A172 (cell line): ENCODE results near the gene TJP1. TPM values are rescaled to one million over a fixed set of nuclear protein-coding genes. Genes with fewer than 3 reads are reported as not detected.
"Not testable (repeated sequence)": the region's sequence is repeated elsewhere in the genome, so short reads cannot be mapped to it uniquely, and the experiment has no call there.

Source experiments
- DNase-seq: peaks from one replicate; pipeline ENCODE4 v3.0.0-alpha.2; 2015; ENCODE audit warnings: low spot score
- total RNA-seq: library from RNA; depleted of rRNA; stranded (reverse); fragments of >200 nt; shearing (Covaris generic); gene quantifications from 2 replicates; pipeline ENCODE4 v1.2.3, GENCODE V29; 2014

Gene TJP1
- total RNA-seq, 1 experiment from 2014 or later: 41.7 TPM

DNA sequence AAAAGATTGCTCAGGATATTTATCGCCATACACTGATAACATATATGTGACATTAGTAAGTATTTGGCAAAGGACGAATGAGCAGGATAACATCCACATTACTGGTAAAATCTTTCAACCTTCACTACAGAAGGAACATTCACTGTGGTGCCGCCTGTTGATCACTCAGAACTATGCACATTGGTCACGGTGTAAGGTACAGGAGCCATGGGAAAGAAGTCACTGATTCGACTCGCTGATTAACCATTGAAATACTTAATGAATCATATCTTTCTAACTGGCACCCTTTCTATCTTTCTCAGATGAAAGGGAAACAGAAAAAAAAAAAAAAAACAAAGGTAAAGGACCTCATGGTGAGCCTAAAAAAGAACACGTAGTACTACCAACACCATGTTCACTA, 68.8 kb downstream of the TJP1 start:
- DNase-seq: no peak

DNA sequence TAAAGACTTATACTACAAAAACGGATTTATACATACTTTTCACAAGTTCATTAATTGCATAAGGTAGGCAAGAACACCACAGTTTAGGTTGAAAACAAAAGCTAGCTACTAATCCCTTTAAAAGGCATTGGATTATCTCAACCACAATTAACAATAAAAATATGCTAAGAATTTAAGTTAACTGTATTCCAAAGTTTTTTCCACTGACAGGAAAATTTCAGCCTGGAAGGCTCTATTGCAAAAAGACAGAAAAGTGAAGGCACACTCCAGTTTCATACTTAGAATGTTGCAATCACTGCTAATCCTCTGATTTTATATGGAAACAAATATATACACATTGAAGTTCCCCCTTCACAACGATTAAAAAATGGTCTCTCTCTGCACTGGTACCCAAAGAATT, 71.5 kb downstream of the TJP1 start:
- DNase-seq: no peak

DNA sequence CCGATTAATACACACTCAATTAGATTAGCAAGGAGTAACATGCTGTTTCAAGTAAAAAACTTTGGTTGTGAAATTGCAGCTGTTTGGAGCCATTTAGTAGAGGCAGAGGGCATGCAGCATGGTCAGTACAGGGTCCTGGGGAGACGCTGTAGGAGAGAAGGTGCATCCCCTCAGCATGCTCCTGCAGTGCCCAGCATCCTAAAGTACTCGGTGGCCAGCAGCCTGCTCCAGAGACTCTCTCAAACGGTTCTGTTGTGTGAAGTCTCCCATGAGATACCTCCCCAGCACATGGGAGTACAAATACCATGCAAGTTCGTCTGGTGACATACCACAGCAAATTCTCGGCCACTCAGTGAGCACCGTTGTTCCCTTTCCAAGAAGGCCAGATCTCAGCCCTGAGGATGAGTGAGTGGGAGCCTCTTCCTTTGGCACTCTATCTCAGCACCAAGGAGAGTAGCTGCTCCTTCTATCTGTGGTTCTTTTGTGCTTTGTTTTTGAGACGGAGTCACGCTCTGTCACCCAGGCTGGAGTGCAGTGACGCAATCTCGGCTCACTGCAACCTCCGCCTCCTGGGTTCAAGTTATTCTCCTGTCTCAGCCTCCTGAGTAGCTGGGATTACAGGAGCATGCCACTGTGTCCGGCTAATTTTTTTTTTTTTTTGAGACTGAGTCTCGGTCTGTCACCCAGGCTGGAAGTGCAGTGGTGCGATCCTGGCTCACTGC, 72.7 kb downstream of the TJP1 start:
- DNase-seq: no peak

DNA sequence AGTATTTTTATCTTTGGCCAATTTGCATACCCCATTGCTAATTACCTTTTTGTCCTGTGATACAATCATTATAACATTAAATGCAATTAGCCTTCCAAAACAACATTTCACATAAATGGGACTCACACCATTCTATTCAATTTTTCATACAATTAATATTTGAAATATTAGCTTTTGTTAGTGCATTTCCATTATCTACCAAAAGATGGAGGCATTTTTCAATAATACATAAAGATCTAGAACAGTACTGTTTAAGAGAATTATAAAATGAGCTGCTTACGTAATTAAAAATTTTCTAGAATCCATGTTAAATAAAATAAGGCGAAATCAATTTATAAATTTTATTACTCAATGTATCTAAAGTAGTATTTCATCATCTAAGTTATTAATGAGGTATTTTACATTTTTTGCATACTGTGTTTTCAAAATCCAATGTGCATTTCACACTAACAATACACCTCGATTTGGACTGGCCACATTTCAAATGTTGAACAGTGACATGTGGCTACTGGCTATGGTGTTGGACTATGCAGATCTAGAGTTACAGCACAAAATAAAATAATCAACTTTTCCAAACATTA, 74.3 kb downstream of the TJP1 start:
- DNase-seq: no peak

DNA sequence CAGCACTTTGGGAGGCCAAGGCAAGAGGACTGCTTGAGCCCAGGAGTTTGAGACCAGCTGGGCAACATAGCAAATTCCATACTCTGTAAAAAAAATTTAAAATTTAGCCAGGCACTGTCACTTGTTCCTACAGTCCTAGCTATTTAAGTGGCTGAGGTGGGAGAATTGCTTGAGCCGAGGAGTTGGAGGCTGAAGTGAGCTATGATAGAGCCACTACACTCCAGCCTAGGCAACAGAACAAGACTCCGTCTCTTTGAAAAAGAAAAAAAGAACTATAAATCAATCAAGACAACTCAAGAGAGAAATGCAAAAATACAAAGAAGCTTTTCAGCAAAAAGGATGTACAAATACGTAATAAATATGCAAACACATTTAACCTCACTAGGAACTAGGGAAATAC, 78.8 kb downstream of the TJP1 start:
- DNase-seq: no peak

DNA sequence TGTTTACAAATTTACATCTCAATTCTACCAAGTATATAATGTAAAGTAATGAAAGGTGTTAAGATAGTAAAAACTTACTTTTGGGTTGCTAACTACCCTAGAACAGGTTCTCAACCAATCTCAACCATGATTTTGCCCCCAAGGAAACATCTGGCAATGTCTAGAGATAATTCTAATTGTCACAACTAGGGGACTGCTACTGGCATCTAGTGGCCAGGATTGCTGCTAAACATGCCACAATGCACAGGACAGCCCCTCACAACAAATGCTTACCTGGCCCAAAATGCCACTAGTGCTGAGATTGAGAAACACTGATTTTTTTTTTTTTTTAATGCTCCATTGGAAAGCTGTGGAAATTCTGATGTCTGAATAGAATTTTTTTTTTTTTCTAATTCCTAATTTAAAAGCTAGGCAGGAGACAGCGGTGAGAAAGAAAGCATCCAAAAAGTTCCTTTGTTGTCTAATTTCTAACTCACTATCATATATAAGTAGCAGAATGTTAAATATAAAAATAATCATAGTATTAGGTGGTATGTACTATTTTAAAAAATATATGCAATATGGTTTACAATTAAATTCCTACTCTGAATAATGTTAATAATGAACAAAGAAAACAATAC, 81.5 kb downstream of the TJP1 start:
- DNase-seq: no peak

DNA sequence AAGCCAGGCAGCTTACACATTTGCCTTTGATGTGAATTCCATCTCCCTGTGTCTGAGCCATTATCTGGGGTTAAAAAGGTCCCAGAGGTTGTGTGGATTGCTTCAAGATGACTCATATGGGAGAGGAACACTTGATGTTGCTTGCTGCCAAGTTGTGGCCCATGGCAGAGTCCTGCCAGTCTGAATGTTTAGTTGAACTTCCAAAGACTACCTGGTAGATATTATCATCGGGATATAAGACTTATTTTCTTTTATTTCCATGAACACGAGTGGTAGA, 85.6 kb downstream of the TJP1 start:
- DNase-seq: peak; percentile 90

DNA sequence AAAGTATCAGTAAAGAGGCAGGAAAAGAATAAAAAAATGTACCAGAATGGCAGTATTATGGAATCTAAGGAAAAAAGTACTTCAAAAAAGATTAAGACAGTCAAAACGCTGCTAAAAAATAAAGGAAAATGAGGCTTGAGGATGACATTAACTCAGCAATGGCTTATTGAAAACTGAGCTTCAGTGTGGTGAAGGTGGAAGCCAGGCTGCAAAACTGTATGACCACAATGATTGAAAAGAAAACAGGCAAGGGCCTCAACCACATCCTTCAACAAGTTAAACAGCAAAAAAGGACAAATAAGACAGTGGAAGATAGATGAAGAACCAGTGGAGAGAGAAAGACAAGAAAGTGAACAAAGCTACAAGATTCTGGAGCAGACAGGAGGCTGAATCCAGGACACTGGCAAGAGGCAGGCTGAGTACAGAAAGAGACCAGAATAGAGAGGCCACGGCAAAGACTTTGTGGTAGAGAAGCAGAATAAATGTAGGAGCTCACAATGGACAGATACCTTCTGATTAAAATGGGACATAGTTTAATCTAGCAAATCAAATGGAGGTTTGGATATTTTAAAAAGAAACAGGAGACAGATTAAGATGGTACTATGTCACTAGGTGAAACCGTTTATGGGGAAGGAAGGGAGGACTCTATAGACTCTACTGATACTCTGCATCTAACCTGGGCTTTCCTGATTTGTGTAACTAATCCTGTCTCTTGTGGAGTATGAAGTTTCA, 86.1 kb downstream of the TJP1 start:
- DNase-seq: no peak

DNA sequence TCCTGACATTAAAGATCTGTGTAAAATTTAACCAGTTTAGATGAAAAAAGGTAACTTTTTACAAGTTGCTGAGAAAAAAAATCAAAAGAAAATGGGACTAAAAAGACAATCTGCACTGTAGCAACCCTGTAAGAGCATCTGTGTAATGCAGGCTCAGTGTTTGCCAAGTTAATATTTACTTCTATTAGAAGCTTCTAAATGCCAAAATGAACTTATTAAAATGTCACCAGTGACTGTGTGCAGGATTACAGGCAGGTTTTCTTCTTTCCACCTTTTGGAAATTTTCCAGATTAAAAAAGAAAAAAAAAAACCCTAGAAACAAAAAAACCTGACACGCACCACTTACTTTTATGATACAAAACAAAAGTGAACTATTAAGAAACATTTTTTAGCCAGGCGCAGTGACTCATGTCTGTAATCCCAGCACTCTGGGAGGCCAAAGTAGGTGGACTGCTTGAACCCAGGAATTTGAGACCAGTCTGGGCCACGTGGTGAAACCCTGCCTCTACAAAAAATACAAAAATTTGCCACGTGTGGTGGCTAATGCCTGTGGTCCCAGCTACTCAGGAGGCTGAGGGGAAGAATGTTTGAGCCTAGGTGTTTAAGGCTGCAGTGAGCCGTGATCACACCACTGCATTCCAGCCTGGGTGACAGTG, 87.2 kb downstream of the TJP1 start:
- peak; percentile 60 for DNase-seq

DNA sequence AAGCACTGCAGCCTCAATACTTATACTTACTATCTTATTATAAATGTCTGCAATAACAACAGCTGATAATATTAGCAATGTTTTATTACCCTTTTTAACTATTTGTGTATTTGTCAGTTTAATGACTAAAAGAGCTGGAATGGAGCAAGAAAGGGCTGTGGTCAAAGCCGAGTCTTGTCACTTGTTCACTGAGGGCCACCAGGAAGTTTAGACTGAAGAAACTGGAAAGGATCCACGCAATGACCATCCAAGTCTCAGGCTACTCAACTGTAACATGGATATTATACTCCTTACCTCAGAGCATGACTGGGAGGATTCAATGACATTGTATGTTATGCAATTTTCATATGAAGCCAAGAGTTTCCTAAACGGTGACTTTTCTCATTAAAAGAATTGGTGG, 90.4 kb downstream of the TJP1 start:
- DNase-seq: no peak

DNA sequence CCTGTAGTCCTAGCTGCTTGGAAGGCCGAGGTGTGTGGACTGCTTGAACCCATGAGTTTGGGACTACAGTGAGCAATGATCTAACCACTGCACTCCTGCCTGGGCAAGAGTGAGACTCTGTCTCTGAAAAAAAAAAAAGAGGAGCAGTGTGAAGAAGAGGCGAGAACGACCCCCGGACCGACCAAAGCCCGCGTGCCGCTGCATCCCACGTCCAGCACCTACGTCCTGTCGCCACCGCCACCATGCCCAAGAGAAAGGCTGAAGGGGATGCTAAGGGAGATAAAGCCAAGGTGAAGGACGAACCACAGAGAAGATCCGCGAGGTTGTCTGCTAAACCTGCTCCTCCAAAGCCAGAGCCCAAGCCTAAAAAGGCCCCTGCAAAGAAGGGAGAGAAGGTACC, 91.8 kb downstream of the TJP1 start:
- DNase-seq: not testable (repeated sequence)

DNA sequence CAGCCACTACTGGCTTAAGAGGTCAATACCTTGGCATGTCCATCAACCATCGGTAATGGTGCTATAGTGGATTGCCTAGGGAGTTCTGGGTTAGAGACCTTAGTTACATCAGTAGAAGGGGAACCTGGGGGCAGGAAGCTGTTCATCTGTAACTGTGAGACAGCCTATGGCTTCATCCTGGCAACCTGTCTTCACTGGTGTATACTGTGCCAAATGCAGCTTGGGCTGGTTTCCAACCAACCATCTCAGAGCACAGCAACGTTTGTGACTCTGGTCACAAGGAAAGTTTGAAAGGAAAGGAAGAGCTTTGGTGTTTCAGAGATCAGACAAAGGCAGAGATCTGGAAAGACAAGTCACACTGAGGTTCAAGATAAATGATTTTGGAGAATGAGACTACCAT, 93.8 kb downstream of the TJP1 start:
- no peak for DNase-seq

DNA sequence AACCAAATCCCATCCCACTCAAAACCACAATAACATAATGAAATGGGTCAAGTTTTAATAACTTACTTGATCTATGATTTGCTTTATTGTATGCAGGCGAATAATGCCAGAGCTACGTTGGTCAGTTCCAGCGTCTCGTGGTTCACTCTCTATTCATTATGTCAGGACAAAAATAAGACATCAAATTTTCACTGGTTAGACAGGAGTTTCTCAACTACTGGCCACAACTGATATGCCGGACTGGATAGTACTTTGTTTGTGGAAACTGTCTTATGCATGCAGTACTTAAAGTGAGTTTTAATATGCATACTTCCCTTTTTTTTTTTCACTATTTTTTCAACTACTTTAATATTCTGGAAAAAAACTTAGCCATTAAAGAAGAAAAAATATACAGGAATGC, 94.4 kb downstream of the TJP1 start:
- DNase-seq: no peak

DNA sequence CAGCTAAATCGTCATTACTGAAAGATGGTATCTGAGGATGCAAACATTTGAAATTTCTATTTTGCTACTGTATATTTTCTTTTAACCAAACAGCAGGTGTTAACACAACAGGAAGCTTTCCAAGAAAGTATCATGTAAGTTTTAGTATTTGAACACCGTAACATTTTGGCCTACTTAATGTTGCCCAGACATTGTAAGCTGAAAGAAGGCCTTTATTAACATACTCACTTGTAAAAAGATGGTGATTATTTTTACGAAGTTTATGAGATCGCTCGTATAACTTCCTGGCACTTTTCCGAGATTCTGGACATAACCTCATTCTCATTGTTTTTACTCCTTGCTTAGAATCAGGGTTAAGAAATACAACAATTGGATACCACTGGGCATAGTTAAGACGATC, 95.7 kb downstream of the TJP1 start:
- DNase-seq: no peak

DNA sequence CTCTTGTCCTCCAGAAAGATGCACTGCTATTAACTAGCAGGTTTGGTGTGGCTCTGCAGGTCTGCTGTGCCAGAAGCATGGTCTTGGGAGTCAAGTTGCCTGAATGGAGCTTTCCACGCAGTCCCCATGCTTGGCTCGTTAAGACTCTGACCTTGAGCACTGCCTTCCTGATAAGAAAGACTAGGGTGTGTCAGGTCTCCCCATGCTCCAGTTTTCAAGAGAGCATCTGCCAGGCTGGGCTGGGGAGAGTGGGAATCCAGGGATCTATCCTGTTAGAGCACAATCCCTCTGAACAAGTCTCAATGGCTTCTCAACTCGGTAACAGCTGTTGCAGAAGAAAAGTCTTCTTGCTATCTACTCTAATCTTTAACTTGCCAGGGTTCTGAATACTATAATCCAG, 98.2 kb downstream of the TJP1 start:
- no peak for DNase-seq

DNA sequence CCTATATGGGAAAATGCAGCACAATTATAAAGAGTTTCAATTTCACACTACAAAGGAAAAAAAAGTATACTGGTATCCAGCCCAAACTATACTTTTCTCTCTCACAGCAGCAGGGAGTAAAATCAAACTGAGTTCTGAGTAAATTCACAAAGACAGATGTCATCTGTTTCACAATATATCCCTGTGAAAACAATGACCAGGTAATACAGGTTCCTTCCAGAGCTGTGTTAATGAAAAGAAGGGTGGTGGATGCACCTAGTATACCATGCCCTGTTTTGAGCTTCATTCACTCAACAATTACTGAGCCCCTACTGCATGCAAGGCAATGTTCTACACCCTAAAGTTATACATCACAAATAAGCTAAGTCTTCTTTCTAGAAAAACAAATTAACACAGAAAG, 108.5 kb downstream of the TJP1 start:
- DNase-seq: no peak

DNA sequence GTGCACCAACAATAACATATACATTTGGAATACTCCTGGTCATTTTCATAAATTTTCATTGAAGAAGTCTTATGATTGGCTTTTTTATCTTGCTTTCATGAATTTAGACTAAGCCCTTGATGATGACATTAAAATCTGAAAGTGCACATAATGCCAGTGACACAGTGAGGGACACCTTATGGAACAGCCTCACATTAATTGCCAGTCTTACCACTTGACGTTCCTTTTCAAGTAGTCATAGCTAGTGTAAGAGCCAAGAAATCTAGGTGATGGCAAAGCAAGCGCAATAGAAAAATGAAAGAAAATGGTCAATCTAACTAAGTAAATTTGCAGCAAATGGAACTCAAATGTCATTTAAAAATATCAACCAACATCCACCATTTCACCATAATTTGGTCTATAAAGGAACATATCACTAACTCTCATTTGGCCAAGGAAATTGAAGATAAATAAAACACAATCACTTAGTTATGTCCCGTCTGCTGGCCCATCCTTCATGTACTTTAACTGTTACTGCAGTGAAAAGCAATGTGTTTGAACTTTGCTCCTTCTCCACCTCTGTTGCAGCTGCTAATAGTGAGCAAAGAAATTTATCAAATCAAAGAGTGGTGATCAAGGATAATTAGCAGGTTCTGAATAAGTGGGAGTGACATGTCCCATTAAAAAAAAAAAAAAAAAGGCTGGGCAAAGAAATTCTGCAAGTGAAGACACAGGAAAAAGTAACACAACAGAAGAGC, 110.0 kb downstream of the TJP1 start:
- no peak for DNase-seq

DNA sequence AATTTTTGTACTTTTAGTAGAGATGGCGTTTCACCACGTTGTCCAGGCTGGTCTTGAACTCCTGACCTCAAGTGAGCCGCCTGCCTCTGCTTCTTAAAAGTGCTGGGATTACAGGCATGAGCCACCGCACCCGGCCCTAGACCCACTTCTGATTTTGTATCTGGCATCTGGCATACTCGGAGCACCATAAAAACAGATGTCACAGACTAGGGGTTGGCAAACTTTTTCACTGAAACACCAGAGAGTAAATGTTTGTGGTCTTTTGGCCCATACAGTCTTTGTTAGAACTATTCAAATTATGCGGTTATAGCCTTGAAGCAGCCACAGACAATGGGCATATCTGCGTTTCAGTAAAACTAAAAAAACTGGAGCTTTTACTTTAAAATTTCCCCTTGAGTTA, 110.7 kb downstream of the TJP1 start:
- no peak for DNase-seq

DNA sequence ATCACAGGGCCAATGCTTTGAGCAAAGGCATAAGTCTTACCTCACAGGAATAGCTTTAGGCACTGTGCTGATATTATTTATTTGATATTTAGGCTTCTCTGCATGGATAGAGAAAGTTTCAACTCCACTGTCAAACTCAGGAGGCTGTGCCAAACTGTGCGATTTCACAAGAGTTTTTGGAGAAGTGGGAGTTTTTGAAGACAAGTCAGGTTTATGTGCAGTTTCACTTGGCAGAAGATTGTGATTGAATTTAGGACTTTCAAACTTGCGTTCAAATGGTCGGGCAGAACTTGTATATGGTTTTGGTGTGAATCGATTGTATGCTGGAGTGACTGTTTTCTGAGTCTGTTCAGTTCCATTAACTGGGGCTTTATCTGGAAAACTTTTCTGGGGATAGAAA, 113.7 kb downstream of the TJP1 start:
- no peak for DNase-seq

DNA sequence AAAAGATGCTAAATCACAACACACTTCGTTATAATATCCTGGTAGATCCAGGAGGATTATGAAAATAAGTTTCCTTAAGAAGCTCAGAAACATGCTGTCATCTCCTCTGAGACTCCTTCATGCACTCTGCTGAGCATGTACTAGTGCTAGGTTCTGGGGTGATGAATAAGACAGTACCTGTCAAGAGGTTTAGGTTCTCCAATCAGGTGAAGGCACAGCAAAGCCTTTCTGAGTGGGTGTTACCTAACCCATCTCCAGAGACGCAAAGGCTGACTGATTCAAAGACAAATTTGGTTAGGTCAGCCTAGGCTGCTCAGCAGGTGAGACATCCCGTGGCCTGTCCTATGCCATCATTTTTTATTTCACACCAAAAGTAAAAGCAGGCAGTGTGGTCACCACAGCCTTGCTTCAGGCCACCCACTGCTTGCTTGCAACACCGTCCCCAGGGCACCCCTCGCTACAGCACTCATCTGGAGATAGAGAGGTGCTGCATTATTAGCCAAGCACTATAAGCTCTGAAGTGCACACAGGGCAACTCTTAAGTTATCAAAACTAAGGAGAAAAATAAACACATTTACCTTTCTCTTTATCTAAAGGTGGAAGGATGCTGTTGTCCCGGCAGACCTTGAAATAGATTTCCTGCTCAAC, 117.2 kb downstream of the TJP1 start:
- DNase-seq: no peak

DNA sequence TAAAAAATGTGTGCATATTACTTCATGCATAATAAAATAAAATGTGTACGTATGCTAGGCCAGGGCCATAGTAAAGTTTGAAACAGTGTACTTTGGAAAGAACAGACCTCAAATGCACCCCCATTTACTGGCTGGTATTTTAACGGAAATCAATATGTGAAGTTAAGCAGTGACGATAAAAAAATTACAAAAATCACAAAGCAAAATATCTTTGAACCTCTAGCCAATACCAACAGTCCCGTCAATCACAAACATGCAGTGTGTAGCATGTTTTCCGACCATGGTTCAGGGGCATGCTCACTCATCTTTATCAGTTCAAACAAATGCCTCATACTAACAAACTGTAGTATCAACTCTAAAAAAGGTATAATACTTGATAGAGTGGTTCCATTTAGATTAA, 121.1 kb downstream of the TJP1 start:
- no peak for DNase-seq
